ENCODE measurements around the gene SHMT1. TPM values are rescaled to one million over a fixed set of nuclear protein-coding genes. Genes with fewer than 3 reads are reported as not detected.

SHMT1 gene
- total and polyA plus RNA-seq, 2 donors (not counting 1 experiment from before 2014, with no cell fraction given), result 11.9 to 12.6 TPM

DNA sequence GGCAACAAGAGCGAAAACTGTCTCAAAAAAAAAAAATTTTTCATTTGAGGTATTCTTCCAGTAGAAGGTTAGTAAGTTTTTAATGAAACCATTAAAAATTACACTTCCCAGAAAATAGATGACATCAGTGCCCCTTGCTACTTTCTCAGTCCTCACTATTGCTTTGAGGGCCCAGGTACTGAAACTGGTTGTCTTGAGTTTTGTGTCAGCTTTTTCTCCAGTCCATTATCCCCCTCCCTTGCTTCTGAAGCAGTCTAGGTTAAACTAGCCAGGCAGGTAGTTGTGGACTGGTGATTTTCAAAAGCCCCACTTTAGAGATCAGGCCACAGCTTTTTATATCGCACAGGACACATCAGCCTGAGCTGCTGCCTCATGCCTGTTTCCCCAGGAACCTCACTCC, 37.3 kb downstream of the SHMT1 start:
- Histone ChIP-seq H3K4me3 (replicated peaks in 1 of 4; ENCODE audit: control extremely low read depth in 1 of 4, insufficient read depth in 1 of 4, low read depth in 3 of 4, low read length in 4 of 4) (no peak overlapping the region), H3K4me2 (ENCODE audit: extremely low read depth, insufficient read depth, low read length) (no peak overlapping the region), H3K27me3 (ENCODE audit: control insufficient read depth, insufficient read depth, low read length) (no peaks in the 10 kb centered on the region), H3K36me3 (ENCODE audit: control insufficient read depth, insufficient read depth, low read length) (peaks cover 16% of the 10 kb centered on the region), H4K20me1 (ENCODE audit: control insufficient read depth, extremely low read depth, insufficient read depth, low read length) (no peaks in the 10 kb centered on the region), H3K27ac (ENCODE audit: insufficient read depth, low read length) (no peak overlapping the region), H3K79me2 (ENCODE audit: control insufficient read depth, insufficient read depth, low read length) (no peaks in the 10 kb centered on the region), H2AFZ (ENCODE audit: low read length) (no peak overlapping the region), H3K4me1 (ENCODE audit: control insufficient read depth, extremely low read depth, insufficient read depth, low read length) (no peaks in the 10 kb centered on the region), H3K9me3 (ENCODE audit: control insufficient read depth, insufficient read depth, low read depth, low read length) (no peaks in the 10 kb centered on the region), H3K9ac (ENCODE audit: insufficient read depth, low read length) (no peak overlapping the region)
- no peak for DNase-seq (ENCODE audit: low read depth in 2 of 2)
- TF ChIP-seq, protein P1, sequence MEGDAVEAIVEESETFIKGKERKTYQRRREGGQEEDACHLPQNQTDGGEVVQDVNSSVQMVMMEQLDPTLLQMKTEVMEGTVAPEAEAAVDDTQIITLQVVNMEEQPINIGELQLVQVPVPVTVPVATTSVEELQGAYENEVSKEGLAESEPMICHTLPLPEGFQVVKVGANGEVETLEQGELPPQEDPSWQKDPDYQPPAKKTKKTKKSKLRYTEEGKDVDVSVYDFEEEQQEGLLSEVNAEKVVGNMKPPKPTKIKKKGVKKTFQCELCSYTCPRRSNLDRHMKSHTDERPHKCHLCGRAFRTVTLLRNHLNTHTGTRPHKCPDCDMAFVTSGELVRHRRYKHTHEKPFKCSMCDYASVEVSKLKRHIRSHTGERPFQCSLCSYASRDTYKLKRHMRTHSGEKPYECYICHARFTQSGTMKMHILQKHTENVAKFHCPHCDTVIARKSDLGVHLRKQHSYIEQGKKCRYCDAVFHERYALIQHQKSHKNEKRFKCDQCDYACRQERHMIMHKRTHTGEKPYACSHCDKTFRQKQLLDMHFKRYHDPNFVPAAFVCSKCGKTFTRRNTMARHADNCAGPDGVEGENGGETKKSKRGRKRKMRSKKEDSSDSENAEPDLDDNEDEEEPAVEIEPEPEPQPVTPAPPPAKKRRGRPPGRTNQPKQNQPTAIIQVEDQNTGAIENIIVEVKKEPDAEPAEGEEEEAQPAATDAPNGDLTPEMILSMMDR (conservative IDR thresholded peaks at IDR 0.05 in 1 of 2, IDR thresholded peaks at IDR 0.05 in 1 of 2; ENCODE audit: low read depth in 1 of 2, low read length in 2 of 2), result no peak
- TF ChIP-seq EZH2 (IDR thresholded peaks at IDR 0.05; ENCODE audit: low read length, missing control alignments), result no peak

DNA sequence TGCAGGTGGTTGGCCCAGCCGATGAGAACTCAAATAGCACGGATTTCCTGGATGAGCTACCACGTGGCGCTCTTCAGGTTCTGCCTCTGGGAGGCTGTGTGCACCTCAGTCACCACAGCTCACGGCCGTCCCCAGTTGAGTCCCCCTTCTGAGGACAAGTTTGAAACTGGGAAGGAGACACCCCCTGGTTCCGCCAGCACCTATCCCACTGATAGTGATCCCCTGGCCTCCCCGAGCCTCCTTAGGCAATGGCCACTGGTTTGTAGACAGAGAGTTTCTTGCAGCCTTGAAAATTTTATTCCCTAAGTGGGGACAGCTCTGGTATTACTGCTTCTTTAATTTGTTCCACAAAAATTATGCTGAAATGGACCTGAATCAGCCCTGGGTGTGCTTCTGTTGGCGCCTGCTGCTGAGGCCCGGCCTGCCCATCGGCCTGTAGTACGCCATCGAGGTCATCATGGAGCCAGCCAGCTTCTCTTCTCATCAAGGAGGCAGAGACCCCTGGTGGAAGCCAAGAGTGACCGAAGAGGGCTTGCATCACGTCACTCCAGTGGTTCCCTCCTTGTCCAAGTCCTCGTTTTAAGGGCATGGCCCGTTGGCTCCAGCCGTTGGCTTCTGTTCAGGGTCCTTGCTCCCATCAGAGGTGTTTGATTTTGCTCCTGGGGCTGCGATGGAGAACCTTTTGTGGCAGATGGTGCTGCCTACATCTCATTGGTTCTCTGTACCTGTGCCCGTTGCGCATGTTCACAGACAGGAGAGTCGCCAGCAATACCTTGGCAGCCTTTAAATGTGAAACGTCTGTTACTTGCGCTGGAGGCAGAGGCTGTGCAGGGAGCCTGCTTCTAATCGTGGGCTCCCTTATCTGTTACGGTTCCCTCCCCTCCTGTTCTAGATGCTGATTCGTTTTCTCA, 39.0 kb downstream of the SHMT1 start:
- Histone ChIP-seq H3K9ac (ENCODE audit: insufficient read depth, low read length) (no peak overlapping the region), H3K79me2 (ENCODE audit: control insufficient read depth, insufficient read depth, low read length) (peaks cover 14% of the 10 kb centered on the region), H3K27me3 (ENCODE audit: control insufficient read depth, insufficient read depth, low read length) (no peaks in the 10 kb centered on the region), H3K4me2 (ENCODE audit: extremely low read depth, insufficient read depth, low read length) (no peak overlapping the region), H3K36me3 (ENCODE audit: control insufficient read depth, insufficient read depth, low read length) (peaks cover 16% of the 10 kb centered on the region), H3K4me1 (ENCODE audit: control insufficient read depth, extremely low read depth, insufficient read depth, low read length) (no peaks in the 10 kb centered on the region), H3K27ac (ENCODE audit: insufficient read depth, low read length) (no peak overlapping the region), H3K9me3 (ENCODE audit: control insufficient read depth, insufficient read depth, low read depth, low read length) (no peaks in the 10 kb centered on the region), H4K20me1 (ENCODE audit: control insufficient read depth, extremely low read depth, insufficient read depth, low read length) (no peaks in the 10 kb centered on the region), H3K4me3 (replicated peaks in 1 of 4; ENCODE audit: control extremely low read depth in 1 of 4, insufficient read depth in 1 of 4, low read depth in 3 of 4, low read length in 4 of 4) (no peak overlapping the region), H2AFZ (ENCODE audit: low read length) (no peak overlapping the region)
- TF ChIP-seq EZH2 (IDR thresholded peaks at IDR 0.05; ENCODE audit: low read length, missing control alignments), result no peak
- TF ChIP-seq, protein P1 (conservative IDR thresholded peaks at IDR 0.05 in 1 of 2, IDR thresholded peaks at IDR 0.05 in 1 of 2; ENCODE audit: low read depth in 1 of 2, low read length in 2 of 2), result no peak
- DNase-seq (ENCODE audit: low read depth in 2 of 2), result no peak

DNA sequence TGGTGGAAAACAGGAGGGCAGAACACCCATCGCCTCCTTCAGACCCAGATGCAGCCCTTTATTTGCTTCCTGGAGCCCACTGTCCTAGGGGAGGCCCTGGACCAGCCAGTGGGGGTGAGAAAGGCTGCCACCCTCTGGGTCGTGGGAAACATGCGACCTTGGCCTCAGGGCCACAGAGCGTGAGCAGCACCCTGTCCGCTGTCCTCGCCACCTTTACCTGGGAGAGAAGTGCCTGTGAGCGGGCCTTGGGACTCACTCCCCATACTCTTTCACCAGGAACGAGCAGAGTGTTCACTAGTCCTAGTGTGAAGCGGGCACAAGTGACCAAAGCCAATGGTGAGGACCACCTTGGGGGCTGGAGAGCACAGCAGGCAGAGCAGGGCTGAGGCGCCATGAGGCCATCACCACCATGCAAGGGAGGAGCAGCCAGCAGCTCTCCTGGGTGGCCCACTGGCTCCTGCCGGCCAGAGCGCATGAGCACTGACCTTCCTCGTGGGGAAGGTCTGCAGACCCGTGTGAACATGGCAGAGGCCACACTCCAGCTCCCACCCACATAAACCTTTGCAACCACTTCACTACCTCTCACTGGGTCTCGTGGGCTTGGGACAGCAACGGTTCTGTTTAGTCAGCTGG, 39.7 kb downstream of the SHMT1 start:
- peaks cover 3% of the 10 kb centered on the region for H3K4me1 ChIP-seq (ENCODE audit: control insufficient read depth, extremely low read depth, insufficient read depth, low read length)
- no peak overlapping the region for H3K9ac ChIP-seq (ENCODE audit: insufficient read depth, low read length)
- no peaks in the 10 kb centered on the region for H3K9me3 ChIP-seq (ENCODE audit: control insufficient read depth, insufficient read depth, low read depth, low read length)
- TF ChIP-seq, protein P1 (conservative IDR thresholded peaks at IDR 0.05 in 1 of 2, IDR thresholded peaks at IDR 0.05 in 1 of 2; ENCODE audit: low read depth in 1 of 2, low read length in 2 of 2), result no peak
- no peak for TF ChIP-seq EZH2 (IDR thresholded peaks at IDR 0.05; ENCODE audit: low read length, missing control alignments)
- no peaks in the 10 kb centered on the region for H3K27me3 ChIP-seq (ENCODE audit: control insufficient read depth, insufficient read depth, low read length)
- H3K27ac ChIP-seq (ENCODE audit: insufficient read depth, low read length), result no peak overlapping the region
- no peak for DNase-seq (ENCODE audit: low read depth in 2 of 2)
- H3K36me3 ChIP-seq (ENCODE audit: control insufficient read depth, insufficient read depth, low read length), result peaks cover 16% of the 10 kb centered on the region
- H3K79me2 ChIP-seq (ENCODE audit: control insufficient read depth, insufficient read depth, low read length), result peaks cover 20% of the 10 kb centered on the region
- H3K4me3 ChIP-seq (replicated peaks in 1 of 4; ENCODE audit: control extremely low read depth in 1 of 4, insufficient read depth in 1 of 4, low read depth in 3 of 4, low read length in 4 of 4), result no peak overlapping the region
- H4K20me1 ChIP-seq (ENCODE audit: control insufficient read depth, extremely low read depth, insufficient read depth, low read length), result no peaks in the 10 kb centered on the region
- H3K4me2 ChIP-seq (ENCODE audit: extremely low read depth, insufficient read depth, low read length), result no peak overlapping the region
- no peak overlapping the region for H2AFZ ChIP-seq (ENCODE audit: low read length)
